DOHH2 (cell line): ENCODE measurements around the gene ADAMTSL5.

Experiments
- EZH2phosphoT487 ChIP-seq: fragments of 200-600 bp; sonication (generic); IDR thresholded peaks from 2 replicates; pipeline ENCODE4 v1.6.1; 2017; ENCODE audit warnings: borderline replicate concordance, mild to moderate bottlenecking, antibody characterized with exemption, low read length, moderate library complexity, mixed read lengths
- TF ChIP-seq, protein P1 (sequence below): fragments of 200-600 bp; sonication (generic); IDR thresholded peaks from one replicate; pipeline ENCODE4 v1.5.1; 2014; ENCODE audit warnings: antibody characterized with exemption, mild to moderate bottlenecking, low read depth, low read length; ENCODE audit not compliant: poor library complexity, severe bottlenecking

- TF ChIP-seq, protein P1, sequence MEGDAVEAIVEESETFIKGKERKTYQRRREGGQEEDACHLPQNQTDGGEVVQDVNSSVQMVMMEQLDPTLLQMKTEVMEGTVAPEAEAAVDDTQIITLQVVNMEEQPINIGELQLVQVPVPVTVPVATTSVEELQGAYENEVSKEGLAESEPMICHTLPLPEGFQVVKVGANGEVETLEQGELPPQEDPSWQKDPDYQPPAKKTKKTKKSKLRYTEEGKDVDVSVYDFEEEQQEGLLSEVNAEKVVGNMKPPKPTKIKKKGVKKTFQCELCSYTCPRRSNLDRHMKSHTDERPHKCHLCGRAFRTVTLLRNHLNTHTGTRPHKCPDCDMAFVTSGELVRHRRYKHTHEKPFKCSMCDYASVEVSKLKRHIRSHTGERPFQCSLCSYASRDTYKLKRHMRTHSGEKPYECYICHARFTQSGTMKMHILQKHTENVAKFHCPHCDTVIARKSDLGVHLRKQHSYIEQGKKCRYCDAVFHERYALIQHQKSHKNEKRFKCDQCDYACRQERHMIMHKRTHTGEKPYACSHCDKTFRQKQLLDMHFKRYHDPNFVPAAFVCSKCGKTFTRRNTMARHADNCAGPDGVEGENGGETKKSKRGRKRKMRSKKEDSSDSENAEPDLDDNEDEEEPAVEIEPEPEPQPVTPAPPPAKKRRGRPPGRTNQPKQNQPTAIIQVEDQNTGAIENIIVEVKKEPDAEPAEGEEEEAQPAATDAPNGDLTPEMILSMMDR = peak; percentile 17
- TF ChIP-seq EZH2phosphoT487 = no peak
Observed at GRCh38 chr19:1468274-1468820, 44.5 kb downstream of the ADAMTSL5 start.
